HG02885 (cell line): ENCODE data around the gene RNF182.
A peak's percentile ranks its signal among the peaks of the same experiment; 100 is the strongest.
"Not testable (repeated sequence)": the region's sequence is repeated elsewhere in the genome, so short reads cannot be mapped to it uniquely, and the experiment has no call there.

Experiments used
- ATAC-seq: cut with Tn5 transposase; IDR thresholded peaks from one replicate; pipeline ENCODE4 v1.9.1; 2021; ENCODE audit warnings: mild to moderate bottlenecking; ENCODE audit not compliant: unreplicated experiment, poor library complexity

The RNF182 gene

DNA sequence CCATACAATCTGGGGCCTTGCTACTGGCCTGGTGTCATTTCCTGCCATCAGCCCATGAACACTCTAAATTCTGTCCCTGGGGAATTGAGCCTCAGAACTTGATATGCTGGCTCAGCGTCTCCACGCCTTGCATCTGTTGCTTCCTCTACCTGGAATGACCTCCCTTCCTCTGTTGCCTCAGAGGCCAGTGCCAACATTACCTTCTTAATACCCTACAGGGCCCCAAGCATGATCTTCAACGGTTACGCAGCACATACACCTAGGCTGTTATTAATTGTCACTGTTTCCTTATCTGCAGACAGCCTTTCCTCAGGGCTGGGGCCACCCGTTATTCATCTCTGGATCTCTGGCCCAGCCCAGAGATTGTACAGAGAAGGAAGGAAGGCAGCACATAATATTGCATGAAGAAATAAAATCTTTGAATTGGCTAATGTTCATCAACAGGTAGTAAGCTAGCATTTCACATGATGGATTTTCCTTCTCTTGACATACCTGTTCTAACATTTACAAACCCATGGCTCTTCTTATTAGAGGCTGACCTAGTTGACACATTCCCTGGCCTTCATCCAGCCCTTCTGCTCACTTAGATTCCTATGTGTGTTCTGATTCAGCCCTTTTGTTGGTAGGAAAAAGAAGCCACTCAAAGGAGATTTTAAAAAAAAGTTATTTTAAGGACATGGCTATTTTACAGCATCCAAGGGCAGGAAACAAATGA is 8.4 kb upstream of the RNF182 start:
- ATAC-seq = no peak

DNA sequence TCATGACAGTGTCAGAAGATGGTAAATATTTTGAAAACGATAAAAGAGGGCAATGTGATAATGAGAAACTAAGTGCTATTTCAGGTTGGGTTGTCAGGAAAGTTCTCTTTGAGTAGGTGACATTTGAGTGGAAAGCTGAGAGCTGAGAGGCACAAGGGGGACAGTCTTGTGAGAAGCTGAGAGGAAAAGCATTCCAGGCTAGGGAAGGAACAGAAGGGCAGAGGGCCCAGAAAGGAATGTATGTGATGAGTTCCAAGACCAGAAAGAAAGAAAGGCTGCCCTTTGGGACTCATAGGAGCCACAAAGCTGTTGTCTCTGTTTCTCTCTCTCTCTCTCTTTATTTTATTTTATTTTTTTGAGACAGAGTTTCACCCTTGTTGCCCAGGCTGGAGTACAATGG is 7.6 kb upstream of the RNF182 start:
- no peak for ATAC-seq

DNA sequence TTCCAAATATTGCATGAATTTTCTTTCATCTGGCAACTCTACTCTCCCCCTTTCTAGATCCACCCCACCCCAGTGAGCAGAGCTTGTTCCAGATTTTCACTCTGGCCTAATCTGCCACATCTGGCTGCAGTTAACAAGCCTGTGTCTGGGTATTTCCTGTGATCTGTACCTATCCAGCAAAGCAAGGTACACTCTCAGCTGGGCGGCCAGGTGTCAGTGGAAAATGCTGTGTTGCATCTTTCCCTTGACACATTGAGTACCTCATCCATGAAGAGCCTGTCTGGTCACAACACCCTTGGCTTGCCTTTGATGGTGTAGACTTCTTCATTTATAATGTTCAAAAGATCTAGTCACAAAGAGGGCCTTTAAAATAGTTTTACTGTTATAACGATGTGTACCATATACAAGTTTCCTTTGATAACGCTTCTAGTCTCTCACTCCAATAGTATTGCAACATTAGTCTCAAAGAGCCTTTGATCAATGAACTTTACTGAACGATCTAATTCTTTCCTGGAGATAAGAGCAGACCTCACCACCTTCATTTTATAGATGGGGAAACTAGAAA is 6.0 kb upstream of the RNF182 start:
- no peak for ATAC-seq

DNA sequence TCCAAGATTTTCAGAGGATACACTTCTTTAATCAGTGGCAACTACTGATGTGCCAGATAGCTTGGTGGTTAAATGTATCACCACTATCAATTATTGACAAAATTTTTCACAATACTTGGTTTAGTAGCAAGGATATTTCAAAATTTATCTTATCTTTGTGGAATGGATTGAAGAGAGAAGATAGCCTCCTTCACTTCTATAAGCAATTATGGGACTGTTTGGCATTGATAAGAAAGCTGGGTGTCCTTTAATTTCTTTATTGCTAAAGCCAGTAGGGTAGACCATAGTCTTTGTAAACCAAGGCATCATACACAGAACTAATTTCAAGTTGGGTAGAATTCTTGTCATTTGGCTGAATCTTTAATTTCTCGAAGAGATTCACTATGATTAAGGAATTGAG is 4.9 kb upstream of the RNF182 start:
- ATAC-seq = no peak

DNA sequence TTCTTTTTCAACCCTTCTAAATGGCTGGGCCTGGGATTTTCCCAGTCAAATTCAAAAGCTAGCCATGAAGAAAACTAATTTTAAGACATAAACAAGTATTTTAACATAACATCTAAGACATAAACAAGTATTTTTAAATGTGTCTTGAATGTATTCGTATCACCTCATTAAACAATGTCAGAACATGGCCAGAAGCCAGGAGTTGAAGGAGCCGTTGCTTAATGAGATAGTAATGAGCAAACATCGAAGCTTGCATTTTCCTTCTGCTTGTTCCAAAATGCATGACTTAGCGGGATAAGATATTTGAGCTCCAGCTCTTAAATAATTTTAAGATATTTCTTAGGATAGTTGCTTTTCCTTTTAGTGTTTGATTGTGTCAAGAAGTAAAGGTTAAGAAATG is 4.2 kb upstream of the RNF182 start:
- ATAC-seq = no peak

DNA sequence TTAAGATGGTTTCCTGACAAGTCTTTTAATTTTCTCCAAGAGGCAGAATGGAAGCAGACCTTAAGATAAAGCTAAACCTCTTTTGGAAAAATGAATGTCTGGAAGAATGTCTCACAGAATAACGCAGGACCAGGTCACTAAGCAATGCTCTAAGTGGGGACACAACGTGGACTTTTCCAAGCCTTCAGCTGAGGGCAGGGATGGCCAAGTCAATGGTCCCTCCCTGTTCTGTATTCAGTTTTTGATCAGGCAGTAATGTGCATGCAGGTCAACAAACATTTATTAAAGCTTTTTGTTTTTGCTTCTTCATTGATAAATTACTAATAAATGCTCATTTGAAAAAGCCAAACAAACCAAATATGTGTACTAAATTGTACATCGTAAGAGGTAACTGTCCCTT is 2.0 kb upstream of the RNF182 start:
- ATAC-seq = no peak

DNA sequence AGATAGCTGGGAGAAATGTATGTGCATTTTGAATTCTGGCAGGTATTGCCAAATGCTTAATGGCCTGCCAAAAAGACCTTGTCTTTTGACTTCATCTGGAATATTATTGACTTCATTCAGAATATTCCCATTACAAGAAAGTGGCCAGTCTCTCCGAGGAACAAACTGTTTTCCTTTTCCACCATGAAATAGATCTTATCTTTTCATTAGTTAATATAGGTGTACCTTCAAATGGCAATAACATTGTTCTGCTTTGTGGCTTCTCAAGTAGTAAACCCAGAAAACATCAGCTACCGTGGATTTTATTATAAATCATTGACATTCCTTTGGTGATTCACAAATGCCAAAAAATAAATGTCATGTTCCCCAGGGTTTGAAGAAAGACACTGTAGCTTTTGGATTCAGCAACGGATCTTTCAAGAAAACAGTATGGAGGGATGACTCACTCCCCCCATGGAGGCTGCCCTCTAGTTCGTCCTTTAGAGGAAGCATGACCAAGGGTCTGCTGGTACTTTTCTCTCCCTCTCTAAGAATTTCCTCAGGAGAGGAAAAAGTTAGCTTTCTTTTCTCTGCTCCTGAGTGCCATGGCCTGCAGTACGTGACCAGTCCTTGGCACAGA is 1.1 kb upstream of the RNF182 start:
- no peak for ATAC-seq

DNA sequence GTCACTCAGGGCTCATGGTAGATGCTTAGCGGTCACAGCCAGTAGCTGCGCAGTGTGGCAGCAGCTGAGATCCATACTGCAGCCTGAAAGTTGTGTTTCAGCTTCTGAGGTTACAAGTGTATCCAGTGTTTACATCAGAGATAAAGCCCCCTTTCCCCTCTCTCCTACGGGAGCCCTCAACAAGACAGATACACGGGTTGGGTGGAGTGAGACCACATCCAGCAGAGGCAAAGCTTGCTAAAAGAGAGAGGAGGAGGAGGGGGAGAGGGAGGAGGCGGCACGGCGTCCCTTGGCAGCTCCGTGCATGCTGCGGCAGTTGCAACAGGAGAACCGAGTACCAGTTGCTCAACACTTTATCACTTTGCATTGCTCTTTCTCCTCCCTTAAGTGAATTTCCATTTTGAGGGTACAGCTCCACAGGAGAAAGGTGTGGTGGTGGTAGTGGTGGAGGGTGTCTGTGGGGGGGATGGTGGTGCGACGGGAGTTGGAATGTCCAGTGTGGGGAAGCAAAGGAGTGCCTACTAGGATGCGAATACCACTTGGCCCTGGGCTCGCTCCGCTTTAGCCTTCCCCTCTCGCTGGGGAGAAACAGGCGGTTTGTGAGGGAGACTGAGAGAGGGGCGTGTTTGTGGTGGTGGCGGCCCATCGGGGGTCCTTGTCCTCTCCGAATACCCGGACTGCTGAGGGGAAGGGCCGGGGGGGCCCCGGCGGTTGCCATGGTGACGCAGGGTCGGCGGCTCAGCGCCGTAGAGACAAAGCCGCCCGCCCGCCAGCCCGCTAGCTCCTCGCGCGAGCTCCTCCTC is 405 bp upstream of the RNF182 start:
- ATAC-seq = peak; percentile 47

DNA sequence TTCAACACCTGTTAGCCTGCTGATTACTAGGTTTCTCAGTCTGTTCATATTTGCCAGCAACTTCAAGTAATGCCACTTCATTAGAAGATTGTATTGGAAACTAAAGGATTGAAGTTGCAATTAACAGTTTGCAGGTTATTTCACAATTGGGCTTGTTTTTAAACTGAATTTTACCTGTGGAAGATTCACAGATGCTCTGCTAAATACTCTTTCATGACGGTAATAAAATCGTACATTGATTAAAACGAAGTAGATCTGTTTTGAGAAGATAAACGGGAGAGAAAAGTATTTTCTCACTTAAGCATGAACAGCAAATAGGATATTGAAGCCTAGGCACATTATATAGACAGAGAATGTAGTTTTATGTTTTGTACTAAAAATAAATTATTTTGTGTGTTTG is 1.6 kb downstream of the RNF182 start:
- no peak for ATAC-seq

DNA sequence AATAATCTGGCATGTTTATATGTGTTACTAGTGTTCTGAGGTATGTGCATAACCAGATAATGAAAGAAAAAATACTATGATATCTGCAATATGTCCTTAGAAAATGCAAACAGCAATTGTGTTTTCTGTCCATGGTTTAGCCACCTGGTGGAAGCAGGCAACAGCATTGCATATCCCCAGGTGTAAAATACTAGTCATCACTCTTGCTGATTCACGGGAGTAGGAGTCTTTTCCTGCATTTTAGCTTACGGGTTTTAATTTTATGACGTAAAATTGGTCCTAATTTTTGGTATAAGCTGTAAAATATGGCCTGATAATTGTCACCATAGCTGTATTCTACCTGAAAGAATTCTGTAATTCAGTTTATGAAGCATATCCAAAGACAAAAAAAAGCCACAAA is 2.5 kb downstream of the RNF182 start:
- ATAC-seq = no peak

DNA sequence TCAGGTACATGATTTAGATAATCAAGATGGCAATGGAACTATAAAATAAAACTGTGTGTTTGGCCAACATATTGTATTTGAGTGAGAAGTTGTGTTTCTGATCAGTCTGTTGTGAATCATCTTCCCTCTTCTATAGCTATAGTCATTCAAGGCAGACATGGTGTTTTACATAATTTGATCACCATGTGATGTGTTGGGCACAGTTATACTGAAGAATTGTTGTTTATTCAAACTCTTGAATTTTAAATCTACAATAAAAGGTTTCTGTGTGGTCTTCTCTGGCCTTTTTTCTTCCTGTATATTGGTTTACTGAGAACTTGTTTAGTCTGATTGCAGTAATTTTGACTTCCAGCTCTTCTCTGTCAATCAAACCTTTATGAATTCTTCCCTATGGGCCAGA is 4.4 kb downstream of the RNF182 start:
- ATAC-seq = no peak

DNA sequence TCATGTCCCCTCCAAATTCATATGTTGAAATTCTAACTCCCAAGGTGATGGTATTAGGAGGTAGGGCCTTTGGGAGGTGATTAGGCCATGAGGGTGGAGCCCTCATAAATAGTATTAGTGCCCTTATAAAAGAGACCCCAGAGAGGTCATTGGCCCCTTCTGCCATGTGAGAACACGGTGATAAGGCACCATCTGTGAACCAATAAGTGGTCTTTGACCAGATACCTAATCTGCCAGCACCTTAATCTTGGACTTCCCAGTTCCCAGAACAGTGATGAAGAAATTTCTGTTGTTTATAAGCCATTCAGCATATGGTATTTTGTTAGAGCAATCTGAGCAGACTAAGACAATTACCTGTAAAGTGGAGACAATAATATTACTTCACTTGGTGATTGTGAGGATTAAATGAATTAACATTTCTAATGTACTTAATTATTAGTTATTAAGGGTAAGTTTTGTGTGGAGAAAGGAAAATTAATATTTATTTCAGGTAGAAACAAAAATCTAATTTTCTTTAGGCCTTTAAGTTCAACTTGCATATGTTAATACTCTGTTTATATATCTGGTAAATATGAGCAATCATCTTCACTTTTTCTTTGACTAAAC is 7.1 kb downstream of the RNF182 start:
- no peak for ATAC-seq

DNA sequence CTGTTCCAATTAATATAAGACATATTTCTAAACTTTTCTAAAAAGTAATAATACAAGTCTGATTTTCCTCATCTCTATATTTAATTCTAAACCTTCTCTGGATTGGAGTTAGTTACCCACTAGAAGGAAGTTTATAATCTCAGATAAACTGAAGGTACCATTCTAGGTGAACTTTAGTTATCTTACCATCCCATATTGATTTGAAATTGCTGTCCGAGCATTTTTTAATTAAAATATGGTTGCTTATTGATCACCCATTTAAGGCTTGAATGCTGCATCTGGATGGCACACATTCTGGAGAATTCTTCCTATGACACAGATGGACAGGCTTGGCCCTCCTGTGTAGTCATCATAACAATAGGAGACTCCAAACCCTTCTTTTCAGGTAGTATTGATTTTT is 8.0 kb downstream of the RNF182 start:
- no peak for ATAC-seq

DNA sequence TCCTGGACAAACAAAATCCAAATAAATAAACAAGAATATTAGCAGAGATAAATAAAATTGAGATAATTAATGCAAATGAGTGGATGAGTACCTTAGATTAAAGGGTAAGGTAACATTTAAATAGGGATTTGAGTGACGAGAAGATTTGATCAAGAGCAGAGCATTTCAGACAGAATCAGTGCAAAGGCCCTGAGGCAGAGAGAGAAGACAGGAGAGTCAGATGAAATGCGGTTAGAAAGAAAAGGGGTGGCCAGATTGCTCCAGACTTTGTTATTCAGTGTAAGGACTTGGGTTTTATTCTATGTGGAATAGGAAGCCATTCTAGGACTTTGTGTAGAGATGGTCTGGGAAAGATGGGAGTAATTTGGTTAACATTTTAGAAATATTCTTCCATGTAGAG is 10.0 kb downstream of the RNF182 start:
- ATAC-seq = no peak

DNA sequence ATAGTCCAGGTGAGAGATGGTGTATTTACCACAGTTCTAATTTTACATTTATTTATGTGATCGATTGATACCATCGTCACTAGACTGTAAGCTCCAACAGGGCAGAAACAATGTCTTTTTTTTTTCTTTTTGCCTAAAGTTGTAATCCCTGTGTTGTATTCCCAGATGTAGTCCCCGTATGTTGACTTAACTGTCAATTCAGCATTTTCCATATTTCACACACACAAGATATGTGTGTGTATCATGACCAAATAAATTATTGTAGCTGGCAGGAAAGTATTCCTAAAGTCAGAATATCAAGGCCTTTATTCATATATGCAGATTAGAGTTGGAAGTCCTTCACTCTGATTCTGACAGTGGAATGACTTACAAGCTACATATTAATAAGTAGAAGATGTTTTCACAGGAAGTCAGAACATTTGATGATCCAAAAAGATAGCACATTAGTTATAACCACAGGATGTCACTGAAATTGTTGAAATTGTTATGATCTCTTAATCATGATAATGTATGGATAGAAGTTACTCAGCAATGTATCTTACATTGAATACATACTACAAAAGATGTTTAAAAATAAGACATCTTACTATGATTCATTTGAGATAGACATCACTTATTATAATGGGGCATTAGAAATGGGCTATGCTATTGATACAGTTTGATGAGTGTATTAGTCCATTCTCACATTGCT is 10.6 kb downstream of the RNF182 start:
- no peak for ATAC-seq

DNA sequence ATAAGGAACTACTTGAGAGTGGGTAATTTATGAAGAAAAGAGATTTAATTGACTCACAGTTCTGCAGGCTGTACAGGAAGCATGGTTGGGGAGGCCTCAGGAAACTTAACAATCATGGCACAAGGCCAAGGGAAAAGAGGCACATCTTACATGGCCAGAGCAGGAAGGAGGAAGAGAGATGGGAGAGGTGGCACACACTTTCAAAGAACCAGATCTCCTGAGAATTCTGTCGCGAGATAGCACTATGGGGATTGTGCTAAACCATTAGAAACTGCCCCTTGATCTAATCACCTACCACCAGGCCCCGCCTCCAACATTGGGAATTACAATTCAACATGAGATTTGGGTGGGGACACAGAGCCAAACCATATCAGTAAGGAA is 11.1 kb downstream of the RNF182 start:
- ATAC-seq = not testable (repeated sequence)

DNA sequence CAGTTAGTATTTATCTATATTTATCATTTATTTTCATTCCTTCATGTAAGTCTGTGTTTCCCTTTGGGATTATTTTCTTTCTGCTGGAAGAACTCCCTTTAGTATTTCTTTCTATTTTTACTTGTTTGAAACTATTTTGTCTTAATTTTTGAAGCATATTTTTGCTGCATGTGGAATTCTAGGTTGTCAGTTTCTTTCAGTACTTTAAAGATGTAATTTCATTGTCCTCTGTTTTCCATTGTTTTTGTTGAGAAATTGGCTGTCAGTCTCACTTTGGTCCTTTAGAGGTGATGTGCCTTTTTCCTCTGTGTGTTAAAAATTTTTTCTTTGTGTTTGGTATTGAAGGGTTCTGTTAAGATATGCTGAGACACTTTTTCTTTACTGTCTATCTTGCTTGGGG is 17.1 kb downstream of the RNF182 start:
- ATAC-seq = no peak

DNA sequence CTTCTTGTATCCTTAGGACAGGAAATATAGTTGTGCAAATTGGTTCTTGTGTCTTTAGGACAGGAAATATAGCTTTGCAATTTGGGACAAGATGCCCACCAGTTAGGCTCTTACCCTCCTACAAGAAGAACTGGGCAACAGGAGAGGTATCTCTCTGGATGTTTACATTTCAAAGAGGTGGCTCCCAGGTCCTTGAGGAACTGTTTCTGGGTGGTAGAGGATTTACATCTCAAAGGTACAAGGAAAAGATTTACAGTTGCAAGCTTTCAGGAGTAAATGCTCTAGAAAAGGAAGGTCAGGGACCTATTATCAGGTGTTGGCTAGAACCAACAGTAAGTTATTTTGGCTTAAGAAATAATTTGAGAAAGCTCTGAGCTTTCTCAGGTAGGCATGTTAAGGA is 19.2 kb downstream of the RNF182 start:
- ATAC-seq = no peak

DNA sequence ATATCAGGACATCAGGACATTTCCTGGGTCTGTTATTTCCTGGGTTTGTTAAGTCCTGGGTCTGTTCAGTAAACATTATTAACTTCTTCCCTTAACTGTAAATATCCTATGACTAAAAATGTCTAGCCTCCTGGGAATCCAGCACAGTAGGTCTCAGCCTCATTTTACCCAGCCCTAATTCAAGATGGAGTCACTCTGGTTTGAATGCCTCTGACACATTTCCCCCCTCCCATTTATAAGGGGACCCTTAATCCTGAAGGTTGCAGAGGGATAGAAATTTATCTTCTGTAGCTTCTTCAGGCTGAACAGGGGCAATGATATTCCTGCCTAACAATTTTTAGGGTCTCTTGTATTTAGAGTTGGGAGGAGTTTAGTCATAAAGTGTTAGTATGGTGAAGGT is 21.8 kb downstream of the RNF182 start:
- ATAC-seq = no peak

DNA sequence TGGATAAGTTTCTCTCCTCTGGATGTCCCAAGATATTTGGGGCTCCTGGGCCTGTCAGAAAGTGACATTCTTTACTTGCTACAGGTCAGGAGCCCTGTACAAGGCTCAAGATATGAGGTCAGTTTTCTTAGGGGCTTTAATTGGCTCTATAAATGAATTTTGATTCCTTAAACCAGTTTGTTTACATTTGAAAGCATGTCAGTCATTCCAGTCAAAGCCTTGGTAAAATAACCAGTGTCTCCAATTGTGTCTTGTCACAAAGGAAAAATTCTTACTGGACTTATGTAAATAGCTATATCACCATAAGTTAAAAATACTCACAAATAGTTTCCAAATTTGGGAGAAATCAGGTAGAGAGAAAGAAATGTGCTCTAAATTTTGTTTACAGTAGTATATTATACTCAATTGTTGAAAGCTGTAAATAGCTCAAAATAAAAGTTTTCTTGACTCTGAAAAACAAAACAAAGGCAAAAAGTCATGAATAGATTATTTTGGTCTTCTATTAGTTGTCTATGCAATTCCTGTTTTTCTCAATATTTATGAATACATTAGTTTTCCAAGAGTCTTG is 22.9 kb downstream of the RNF182 start:
- no peak for ATAC-seq
